ENCODE data around the gene NAA60. TPM values are rescaled to one million over a fixed set of nuclear protein-coding genes. Genes with fewer than 3 reads are reported as not detected.

NAA60 gene
- polyA plus RNA-seq, 6 donors from 2014 or later: 17.0 to 48.8 (median 31.5) TPM

GRCh38 chr16:3454631-3455147, 11.2 kb downstream of the NAA60 start:
- Mint-ChIP-seq H3K27ac (peak overlapping the region in 2 of 6 donors; percentile 3 to 76), H3K36me3 (no peaks in the 10 kb centered on the region), H3K4me3 (peak overlapping the region in 4 of 8 donors; percentile 6 to 71 (median 50))

DNA sequence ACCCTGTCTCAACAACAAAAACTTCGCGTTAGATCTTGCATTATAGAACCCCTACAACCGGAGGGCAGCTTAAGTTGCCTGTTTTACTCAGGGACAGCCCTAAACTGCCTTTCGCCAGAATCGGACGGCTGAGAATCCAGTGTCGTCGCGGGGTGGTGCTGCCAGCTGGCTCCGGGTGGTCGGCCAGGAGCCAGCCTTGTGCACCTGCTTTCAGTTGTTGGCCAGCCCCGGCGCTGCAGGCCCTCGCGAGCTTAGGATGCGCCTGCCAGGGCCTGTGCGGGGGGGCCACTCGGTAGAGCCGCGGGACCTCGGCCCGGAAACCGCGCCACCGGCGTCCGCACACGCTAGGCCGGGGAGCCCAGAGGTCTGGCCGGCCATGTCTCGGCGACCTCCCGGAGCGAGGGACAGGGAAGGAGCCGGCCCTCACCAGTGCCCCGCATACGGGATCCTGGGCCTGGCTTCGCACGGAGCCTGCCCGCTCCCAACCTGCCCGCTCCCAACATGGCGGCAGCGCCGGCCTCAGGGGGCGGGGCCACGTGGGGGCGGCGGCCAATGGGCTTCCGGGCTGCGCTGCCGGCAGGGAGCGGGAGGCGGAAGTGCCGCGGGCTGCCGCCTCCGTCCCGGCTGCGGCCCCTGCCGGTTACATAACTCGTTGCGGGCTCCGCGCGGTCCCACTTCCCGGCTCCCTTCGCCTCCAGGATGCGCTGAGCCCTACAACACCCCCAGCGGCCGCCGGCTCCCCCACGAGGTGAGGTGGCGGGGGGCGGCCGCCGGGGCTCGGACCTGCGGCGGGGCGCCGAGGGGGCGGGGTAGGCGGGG, 14.2 kb downstream of the NAA60 start:
- peak; percentile 89 to 90 for ATAC-seq (ENCODE audit: low read depth in 2 of 2)
- no peaks in the 10 kb centered on the region for H3K27me3 Mint-ChIP-seq
- H3K27ac Mint-ChIP-seq: peak overlapping the region; percentile 54 to 93 (median 84)
- peaks cover 37 to 58% (median 44%) of the 10 kb centered on the region in 3 donors for H3K4me1 Mint-ChIP-seq
- no peaks in the 10 kb centered on the region for H3K36me3 Mint-ChIP-seq
- H3K4me3 Mint-ChIP-seq: peak overlapping the region; percentile 76 to 92 (median 86)
- H3K9me3 Mint-ChIP-seq: no peaks in the 10 kb centered on the region
- peak; percentile 93 for DNase-seq

More at GRCh38 chr16:3454631-3455147, 11.2 kb downstream of the NAA60 start:
- no peak for DNase-seq
- peaks cover 0 to 6% (median 0%) of the 10 kb centered on the region in 3 donors for H3K27me3 Mint-ChIP-seq
- no peak for ATAC-seq (ENCODE audit: low read depth in 2 of 2)
- peaks cover 17 to 34% (median 23%) of the 10 kb centered on the region in 3 donors for H3K4me1 Mint-ChIP-seq
- H3K9me3 Mint-ChIP-seq: no peaks in the 10 kb centered on the region

- peak overlapping the region; percentile 82 to 96 (median 90) for H3K4me3 Mint-ChIP-seq
- H3K36me3 Mint-ChIP-seq: no peaks in the 10 kb centered on the region
- no peak for ATAC-seq (ENCODE audit: low read depth in 2 of 2)
- H3K27ac Mint-ChIP-seq: peak overlapping the region; percentile 85 to 94 (median 89)
- no peaks in the 10 kb centered on the region for H3K27me3 Mint-ChIP-seq
- H3K9me3 Mint-ChIP-seq: no peaks in the 10 kb centered on the region
- DNase-seq: no peak
- peaks cover 37 to 60% (median 44%) of the 10 kb centered on the region in 3 donors for H3K4me1 Mint-ChIP-seq
Observed at GRCh38 chr16:3458278-3458851, 14.9 kb downstream of the NAA60 start.

DNA sequence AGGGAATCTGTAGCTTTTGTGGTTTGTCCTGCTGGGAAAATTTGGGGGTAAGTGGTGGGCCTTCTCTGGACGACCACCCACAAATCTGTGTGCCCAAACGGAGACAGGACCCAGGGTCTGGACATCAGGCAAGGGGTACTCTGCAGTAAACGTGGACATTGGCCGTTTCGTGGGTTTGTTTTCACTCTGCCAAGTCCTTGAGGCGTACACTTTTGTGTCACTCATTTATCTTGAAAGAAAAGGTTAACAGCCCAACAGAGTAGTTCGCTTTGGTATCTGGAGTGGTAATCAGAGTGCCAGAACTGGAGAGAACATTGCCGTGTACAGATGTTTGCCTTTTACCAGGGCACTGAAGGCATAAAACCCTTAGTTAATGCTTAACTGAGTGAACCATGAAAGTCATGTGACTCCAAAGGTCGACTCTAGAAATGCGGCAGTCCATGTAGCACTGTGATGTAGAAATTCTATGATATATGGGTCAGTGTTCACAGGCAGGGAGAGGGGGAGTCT, 15.4 kb downstream of the NAA60 start:
- H3K27ac Mint-ChIP-seq: peak overlapping the region; percentile 85 to 94 (median 89)
- no peak for DNase-seq
- peak overlapping the region; percentile 82 to 96 (median 90) for H3K4me3 Mint-ChIP-seq
- H3K4me1 Mint-ChIP-seq: peaks cover 37 to 63% (median 44%) of the 10 kb centered on the region in 3 donors
- ATAC-seq (ENCODE audit: low read depth in 2 of 2): no peak
- H3K9me3 Mint-ChIP-seq: no peaks in the 10 kb centered on the region
- H3K36me3 Mint-ChIP-seq: no peaks in the 10 kb centered on the region
- H3K27me3 Mint-ChIP-seq: no peaks in the 10 kb centered on the region

DNA sequence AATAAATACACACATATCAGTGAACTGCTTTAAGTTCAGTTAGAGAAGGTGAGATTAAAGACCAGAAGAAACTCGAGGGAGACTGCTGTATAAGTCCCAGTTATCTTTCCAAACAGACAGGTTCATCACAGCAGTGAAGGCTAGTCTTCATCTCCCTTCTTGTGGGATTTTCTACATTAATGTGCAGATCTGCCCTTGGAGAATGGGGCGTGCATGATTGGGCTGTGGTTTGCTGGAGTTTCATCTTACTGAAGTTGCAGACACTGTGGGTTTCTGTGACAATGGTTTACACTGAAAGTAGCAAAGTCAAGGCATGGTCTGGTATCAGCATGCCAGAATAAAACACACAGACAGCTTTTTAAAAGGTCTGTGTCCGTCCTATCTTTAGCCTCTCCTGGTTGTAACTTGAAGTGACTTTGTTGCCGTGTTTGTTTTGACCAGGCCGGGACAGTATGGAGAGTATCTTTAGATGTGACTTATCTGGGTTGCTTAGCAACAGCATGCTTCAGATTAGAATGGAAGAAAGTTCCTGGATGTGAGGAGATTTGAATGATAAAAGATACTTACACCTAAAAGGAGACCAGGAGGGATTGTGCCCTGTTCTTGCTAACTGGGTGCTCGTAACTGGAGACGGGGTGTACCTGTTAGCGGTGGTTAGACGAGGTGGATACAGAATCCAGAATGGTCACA, 16.1 kb downstream of the NAA60 start:
- H3K4me3 Mint-ChIP-seq: peak overlapping the region; percentile 64 to 96 (median 86)
- H3K36me3 Mint-ChIP-seq: no peaks in the 10 kb centered on the region
- H3K9me3 Mint-ChIP-seq: no peaks in the 10 kb centered on the region
- H3K27me3 Mint-ChIP-seq: no peaks in the 10 kb centered on the region
- DNase-seq: no peak
- peak overlapping the region in 4 of 6 donors; percentile 69 to 91 (median 89) for H3K27ac Mint-ChIP-seq
- no peak for ATAC-seq (ENCODE audit: low read depth in 2 of 2)
- peaks cover 42 to 65% (median 49%) of the 10 kb centered on the region in 3 donors for H3K4me1 Mint-ChIP-seq

DNA sequence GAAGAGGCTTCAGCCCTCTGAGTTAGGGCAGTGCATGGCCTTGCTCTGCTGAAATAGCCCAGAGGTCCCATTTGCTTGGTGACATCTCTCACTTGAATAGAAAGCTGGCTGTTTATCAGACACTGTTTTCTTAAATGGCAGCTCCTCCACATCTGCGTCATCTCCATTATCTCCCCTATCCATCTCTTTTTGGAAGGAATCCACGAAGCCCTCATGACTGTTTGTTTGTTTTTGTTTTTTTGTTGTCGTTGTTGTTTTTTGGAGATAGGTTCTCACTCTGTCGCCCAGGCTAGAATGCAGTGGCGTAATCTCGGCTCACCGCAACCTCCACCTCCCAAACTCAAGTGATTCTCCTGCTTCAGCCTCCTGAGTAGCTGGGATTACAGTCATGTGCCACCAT, 16.6 kb downstream of the NAA60 start:
- Mint-ChIP-seq H3K9me3 (no peaks in the 10 kb centered on the region), H3K4me3 (peak overlapping the region in 4 of 8 donors; percentile 38 to 94 (median 75)), H3K27ac (peak overlapping the region in 2 of 6 donors; percentile 1 to 84), H3K4me1 (peaks cover 42 to 65% (median 50%) of the 10 kb centered on the region in 3 donors), H3K36me3 (no peaks in the 10 kb centered on the region), H3K27me3 (no peaks in the 10 kb centered on the region)
- no peak for ATAC-seq (ENCODE audit: low read depth in 2 of 2)
- no peak for DNase-seq

DNA sequence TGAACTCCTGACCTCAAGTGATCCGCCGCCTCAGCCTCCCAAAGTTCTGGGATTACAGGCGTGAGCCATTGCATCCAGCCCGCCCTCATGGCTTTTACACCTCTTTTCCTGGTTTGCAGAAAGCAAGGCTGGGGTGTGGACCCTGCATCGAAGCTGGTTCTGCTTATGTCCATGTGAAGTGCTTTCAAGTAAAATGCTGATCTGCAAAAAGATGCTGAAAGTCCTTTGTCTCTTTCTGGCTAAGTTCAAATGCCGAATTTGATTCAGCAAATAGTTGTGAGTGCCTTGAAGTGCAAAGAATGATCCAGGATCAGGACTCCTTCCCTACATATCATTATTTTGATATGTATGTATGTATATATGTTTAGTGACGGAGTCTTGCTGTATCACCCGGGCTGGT, 17.1 kb downstream of the NAA60 start:
- peak overlapping the region in 1 of 8 donors; percentile 94 for H3K4me3 Mint-ChIP-seq

GRCh38 chr16:3461151-3461550, 17.7 kb downstream of the NAA60 start:
- Mint-ChIP-seq H3K9me3 (no peaks in the 10 kb centered on the region), H3K4me1 (peaks cover 40 to 70% (median 51%) of the 10 kb centered on the region in 3 donors), H3K36me3 (no peaks in the 10 kb centered on the region), H3K27ac (peak overlapping the region in 2 of 6 donors; percentile 20 to 23), H3K27me3 (no peaks in the 10 kb centered on the region), H3K4me3 (peak overlapping the region in 4 of 8 donors; percentile 41 to 94 (median 46))
- DNase-seq (peak; percentile 24), ATAC-seq (ENCODE audit: low read depth in 2 of 2) (no peak)

More for the DNA sequence above, 17.1 kb downstream of the NAA60 start:
- H3K4me1 Mint-ChIP-seq: peaks cover 42 to 70% (median 54%) of the 10 kb centered on the region in 3 donors
- DNase-seq (no peak), ATAC-seq (ENCODE audit: low read depth in 2 of 2) (no peak)
- H3K27me3 Mint-ChIP-seq: no peaks in the 10 kb centered on the region
- no peaks in the 10 kb centered on the region for H3K36me3 Mint-ChIP-seq
- H3K9me3 Mint-ChIP-seq: no peaks in the 10 kb centered on the region
- H3K27ac Mint-ChIP-seq: peak overlapping the region in 1 of 6 donors; percentile 20

DNA sequence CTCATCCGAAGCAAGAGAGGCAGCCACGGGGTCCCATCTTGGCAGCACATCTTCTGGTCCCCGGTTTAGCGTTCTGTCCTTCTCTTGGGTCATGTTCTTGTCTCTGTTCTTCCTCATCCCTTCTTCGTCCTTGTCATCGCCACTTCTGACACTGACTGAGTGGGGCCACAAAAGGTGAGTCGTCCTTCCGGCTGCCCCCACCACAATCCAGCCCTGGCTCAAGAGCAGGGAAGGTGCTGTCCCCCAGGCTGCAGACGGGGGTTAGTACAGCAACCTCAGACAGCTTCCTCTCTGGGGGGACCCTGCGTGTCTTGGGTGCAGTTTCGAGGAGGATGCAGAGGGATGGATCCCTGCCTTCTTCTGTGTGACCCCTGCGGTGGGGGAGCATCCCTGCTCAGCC, 21.8 kb downstream of the NAA60 start:
- ATAC-seq (ENCODE audit: low read depth in 2 of 2): no peak
- Mint-ChIP-seq H3K27ac (no peak overlapping the region), H3K27me3 (no peaks in the 10 kb centered on the region), H3K4me3 (peak overlapping the region in 1 of 8 donors; percentile 69), H3K9me3 (no peaks in the 10 kb centered on the region), H3K36me3 (no peaks in the 10 kb centered on the region), H3K4me1 (peaks cover 40 to 72% (median 47%) of the 10 kb centered on the region in 3 donors)
- no peak for DNase-seq

DNA sequence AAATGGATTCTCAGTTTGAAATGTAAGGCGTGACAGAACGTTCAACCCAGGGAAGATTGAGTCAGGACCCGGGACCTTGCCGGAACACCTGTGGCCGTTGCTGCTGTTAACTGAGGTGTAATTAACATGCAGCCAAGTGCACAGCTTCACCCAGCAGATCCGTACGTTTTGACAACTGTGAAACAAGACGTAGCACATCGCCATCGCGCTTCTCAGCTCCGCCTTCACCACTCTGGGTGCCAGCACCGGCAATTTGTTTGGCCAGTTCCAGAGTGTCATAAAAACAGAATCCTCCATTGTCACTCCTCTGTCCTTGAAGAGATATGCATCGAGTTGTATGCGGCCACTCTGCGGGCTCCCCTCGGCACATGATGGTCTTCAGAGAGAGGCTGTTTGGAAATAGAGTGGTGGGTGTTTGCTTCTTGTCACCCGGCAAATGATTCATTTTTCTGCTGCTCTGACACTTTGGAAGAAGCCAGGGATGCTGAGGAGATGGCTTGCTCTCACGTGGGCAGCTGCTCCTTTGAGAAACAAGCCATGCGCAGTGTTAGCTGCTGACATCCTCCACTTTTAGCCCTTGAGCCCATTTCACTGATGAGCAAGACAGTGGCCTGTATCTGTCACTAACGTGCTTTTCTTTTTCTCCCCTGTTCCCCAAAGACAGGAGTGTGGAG, 22.6 kb downstream of the NAA60 start:
- peak overlapping the region in 1 of 8 donors; percentile 60 for H3K4me3 Mint-ChIP-seq
- DNase-seq: no peak
- H3K4me1 Mint-ChIP-seq: peaks cover 40 to 70% (median 40%) of the 10 kb centered on the region in 3 donors
- H3K36me3 Mint-ChIP-seq: no peaks in the 10 kb centered on the region
- H3K9me3 Mint-ChIP-seq: no peaks in the 10 kb centered on the region
- peak overlapping the region in 1 of 6 donors; percentile 65 for H3K27ac Mint-ChIP-seq
- no peak for ATAC-seq (ENCODE audit: low read depth in 2 of 2)
- no peaks in the 10 kb centered on the region for H3K27me3 Mint-ChIP-seq

- DNase-seq (no peak), ATAC-seq (ENCODE audit: low read depth in 2 of 2) (no peak)
- Mint-ChIP-seq H3K27me3 (no peaks in the 10 kb centered on the region), H3K4me3 (no peak overlapping the region), H3K36me3 (no peaks in the 10 kb centered on the region), H3K27ac (peak overlapping the region in 2 of 6 donors; percentile 54 to 65), H3K4me1 (peaks cover 33 to 69% (median 35%) of the 10 kb centered on the region in 3 donors), H3K9me3 (no peaks in the 10 kb centered on the region)
Observed at GRCh38 chr16:3467182-3467581, 23.7 kb downstream of the NAA60 start.

GRCh38 chr16:3467921-3468320, 24.4 kb downstream of the NAA60 start:
- no peak for DNase-seq

More at GRCh38 chr16:3467921-3468320, 24.4 kb downstream of the NAA60 start:
- Mint-ChIP-seq H3K9me3 (no peaks in the 10 kb centered on the region), H3K27me3 (no peaks in the 10 kb centered on the region), H3K4me3 (no peak overlapping the region), H3K36me3 (peaks cover 0 to 3% of the 10 kb centered on the region in 2 donors), H3K4me1 (peaks cover 31 to 70% (median 38%) of the 10 kb centered on the region in 3 donors), H3K27ac (peak overlapping the region in 1 of 6 donors; percentile 65)
- ATAC-seq (ENCODE audit: low read depth in 2 of 2): peak in 1 of 2 donors; percentile 30

Data from naive B cell (primary cell).